Neural progenitor cell (in vitro differentiated cells): ENCODE data around the gene CIRBP.

Experiments
- EZH2 ChIP-seq: fragments of 200-600 bp; sonication (generic); IDR thresholded peaks from 2 replicates; pipeline ENCODE4 v1.6.1; 2017; ENCODE audit warnings: antibody characterized with exemption, mild to moderate bottlenecking, moderate library complexity
- TF ChIP-seq, protein P1 (sequence below): fragments of 200-600 bp; sonication (generic); IDR thresholded peaks from 2 replicates; pipeline ENCODE4 v1.5.1; 2017; ENCODE audit warnings: antibody characterized with exemption, mild to moderate bottlenecking

DNA sequence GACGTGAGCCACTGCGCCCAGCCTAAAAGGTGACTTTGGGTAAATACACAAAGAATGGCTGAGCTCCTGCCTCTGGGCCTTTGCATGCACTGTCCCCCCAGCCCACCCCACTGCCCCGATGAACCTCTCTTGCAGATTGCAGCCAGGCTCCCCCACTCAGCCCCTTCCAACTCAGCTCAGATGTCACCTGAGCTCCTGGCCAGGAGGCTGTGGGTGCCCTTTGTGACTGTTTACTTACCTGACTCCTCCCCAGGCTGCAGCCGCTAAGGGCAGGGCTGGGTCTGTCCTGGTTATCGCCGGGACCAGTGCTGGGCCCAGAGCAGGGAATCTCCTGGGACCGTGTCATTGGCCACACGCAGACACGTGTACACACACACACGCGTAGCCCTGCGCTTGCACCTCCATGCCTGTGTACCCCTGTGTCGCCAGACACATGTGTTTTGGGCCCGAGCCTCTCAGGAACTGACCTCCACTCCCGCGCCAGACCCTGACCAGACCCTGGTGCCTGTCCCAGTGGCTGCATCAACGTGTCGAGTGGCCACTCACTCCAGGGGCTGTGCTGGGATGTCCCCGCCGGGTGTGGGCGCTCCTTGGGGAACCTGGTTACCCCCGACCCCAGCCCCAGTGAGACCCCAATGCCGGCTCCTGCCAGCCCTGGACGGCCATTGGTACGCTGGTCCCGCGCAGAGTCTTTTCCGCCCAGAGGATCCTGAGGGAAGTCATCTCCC lies 35.2 kb downstream of the CIRBP start:
- no peak for TF ChIP-seq EZH2
- TF ChIP-seq, protein P1, sequence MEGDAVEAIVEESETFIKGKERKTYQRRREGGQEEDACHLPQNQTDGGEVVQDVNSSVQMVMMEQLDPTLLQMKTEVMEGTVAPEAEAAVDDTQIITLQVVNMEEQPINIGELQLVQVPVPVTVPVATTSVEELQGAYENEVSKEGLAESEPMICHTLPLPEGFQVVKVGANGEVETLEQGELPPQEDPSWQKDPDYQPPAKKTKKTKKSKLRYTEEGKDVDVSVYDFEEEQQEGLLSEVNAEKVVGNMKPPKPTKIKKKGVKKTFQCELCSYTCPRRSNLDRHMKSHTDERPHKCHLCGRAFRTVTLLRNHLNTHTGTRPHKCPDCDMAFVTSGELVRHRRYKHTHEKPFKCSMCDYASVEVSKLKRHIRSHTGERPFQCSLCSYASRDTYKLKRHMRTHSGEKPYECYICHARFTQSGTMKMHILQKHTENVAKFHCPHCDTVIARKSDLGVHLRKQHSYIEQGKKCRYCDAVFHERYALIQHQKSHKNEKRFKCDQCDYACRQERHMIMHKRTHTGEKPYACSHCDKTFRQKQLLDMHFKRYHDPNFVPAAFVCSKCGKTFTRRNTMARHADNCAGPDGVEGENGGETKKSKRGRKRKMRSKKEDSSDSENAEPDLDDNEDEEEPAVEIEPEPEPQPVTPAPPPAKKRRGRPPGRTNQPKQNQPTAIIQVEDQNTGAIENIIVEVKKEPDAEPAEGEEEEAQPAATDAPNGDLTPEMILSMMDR, result no peak
